GM21825 (cell line): Measurements from ENCODE around the gene DEPDC1B.
A peak's percentile ranks its signal among the peaks of the same experiment; 100 is the strongest.
"Not testable (repeated sequence)": the region's sequence is repeated elsewhere in the genome, so short reads cannot be mapped to it uniquely, and the experiment has no call there.

Experiments used
- ATAC-seq: cut with Tn5 transposase; IDR thresholded peaks from one replicate; pipeline ENCODE4 v1.9.1; 2021; ENCODE audit warnings: mild to moderate bottlenecking, moderate library complexity; ENCODE audit not compliant: unreplicated experiment

DEPDC1B gene, protein sequence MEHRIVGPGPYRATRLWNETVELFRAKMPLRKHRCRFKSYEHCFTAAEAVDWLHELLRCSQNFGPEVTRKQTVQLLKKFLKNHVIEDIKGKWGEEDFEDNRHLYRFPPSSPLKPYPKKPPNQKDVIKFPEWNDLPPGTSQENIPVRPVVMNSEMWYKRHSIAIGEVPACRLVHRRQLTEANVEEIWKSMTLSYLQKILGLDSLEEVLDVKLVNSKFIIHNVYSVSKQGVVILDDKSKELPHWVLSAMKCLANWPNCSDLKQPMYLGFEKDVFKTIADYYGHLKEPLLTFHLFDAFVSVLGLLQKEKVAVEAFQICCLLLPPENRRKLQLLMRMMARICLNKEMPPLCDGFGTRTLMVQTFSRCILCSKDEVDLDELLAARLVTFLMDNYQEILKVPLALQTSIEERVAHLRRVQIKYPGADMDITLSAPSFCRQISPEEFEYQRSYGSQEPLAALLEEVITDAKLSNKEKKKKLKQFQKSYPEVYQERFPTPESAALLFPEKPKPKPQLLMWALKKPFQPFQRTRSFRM

DNA sequence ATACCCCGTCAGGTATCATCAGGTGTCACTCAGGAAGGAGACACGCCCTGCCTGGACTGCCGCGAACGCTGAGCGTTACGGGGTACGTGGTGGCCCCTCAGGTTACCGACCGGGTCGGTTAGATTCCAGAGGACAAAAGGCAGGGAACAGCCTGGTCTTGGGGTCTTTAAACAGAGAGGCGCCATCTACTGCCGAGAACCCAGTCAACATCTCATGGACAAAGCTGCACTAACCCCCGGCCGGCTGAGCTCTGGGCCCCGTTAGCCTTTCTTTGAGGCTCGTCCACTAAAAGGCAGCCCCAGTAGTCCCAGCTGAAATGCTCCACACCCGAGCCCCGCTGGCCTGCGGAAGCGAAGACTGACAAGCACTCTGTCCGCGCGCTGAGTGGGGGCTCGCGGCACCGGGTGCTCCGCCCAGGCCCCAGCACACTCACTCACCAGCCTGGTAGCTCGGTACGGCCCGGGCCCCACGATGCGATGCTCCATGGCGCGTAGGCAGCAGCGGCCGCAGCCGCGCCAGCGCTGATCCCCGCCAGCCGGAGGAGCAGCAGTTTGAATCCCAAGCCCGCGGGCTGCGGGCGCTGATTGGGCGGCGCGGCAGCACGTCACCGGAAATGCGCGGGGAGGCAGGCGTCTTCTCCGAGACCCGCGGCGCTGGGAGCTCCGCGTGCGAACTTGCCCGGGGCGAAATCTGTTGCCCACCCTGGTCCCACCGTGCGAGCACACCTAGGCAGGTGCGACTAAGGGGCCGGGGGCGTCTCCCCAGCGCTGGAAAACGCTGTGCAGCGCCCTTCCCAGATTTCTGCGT is at the start of gene DEPDC1B:
TSS of gene DEPDC1B (minus strand) at position 558 of the 807 bp plus-strand sequence. CDS start at position 485, 73 bp downstream.
- peak; percentile 94 for ATAC-seq

DNA sequence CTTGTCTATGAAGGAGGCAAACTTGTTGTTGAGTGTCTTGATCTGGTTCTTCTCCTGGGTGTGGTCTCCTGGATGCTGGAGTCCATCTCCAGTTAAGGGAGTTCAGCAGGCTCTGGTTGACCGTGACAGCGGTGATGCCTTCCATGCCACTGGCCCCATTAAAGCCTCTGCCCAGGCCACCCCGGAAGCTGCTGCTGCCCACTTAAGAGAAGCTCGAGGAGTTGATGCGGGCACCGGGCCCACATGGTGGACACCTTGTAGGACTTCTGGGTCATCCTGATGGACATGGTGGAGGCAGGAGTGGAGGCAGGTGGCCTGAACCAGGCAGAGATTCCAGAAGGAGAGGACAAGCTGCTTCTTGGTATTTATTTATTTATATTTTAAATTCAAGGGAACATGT is 44.7 kb upstream of the DEPDC1B start:
- no peak for ATAC-seq

DNA sequence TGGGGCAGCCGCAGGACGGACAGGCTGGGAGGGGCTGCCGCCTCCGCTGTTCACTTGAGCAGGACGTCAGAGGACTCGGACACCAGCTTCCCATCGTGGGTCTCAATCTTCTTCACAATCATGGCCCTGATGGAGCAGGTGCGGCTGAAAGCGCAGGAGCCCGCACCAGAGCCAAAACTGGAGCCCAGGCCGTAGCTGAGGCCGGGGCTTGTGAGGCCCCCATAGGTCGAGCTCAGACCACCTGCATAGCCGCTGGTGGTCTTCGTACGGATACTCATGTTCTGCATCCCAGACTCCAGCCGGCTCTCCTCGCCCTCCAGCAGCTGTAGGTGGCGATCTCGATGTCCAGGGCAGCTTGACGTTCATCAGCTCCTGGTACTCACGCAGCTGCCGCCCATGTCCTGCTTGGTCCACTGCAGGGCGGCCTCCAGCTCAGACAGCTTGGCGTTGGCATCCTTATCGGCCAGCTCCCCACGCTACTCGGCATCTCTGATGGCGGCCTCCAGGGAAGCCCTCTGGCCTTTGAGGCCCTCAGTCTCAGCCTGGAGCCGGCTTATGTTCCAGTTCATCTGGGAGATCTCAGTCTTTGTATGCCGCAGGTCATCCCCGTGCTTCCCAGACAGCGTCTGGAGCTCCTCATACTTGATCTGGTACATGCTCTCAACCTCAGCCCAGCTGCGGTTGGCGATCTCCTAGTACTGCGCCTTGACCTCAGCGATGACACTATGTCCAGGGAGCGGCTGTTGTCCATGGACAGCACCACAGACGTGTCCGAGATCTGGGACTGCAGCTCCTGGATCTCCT is 43.7 kb upstream of the DEPDC1B start:
- no peak for ATAC-seq

DNA sequence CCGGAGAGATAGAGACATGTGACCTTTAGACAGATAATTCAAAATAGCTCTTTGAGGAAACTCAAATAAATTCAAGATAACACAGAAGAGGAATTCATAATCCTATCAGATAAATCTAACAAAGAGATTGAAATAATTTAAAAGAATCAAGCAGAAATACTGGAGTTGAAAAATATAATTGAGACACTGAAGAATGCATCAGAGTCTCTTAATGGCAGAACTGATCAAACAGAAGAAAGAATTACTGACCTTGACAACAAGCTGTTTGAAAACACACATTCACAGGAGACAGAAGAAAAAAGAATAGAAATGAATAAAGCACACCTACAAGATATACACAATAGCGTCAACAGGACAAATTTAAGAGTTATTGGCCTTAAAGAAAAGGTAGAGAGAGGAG is 40.4 kb upstream of the DEPDC1B start:
- no peak for ATAC-seq

DNA sequence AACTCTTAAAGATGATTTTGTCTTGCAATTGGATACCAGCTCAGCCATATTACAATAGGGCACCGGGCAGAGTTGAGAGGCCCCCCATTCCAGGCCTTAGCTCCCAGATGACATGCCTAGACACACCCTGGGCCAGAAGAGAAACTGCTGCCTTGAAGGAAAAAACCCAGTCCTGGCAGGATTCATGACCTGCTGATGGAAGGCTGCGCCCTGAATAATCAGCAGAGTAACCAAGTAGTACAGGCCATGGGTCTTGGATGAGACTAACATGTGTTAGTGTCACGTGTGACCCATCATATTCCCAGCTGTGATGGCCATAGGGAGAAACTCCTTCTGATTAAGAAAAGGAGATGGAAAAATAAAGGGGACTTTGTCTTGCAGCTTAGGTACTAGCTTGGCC is 39.0 kb upstream of the DEPDC1B start:
- no peak for ATAC-seq

DNA sequence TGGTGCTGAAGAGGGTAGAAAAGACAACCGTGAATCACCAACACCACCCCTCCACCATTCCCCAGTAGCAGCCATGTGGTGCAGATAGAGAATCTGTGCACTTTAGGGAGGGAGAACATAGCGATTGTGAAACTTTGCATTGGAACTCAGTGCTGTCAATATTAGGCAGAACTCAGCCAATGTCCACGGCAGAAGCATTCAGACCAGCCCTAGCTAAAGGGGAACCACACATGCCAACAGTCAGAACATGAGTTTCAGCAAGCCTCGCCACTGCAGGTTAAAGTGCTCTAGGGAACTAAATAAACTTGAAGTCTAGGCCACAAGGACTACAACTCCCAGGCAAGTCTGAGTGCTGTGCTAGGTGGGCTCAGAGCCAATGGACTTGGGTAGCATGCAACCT is 38.5 kb upstream of the DEPDC1B start:
- ATAC-seq: no peak

DNA sequence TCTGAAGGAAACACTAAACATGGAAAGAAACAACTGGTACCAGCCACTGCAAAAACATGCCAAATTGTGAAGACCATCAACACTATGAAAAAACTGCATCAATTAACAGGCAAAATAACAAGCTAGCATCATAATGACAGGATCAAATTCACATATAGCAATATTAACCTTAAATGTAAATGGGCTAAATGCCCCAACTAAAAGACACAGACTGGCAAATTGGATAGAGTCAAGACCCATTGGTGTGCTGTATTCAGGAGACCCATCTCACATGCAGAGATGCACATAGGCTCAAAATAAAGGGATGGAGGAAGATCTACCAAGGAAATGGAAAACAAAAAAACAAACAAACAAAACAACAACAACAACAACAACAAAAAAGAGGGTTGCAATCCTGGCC is 30.9 kb upstream of the DEPDC1B start:
- ATAC-seq: not testable (repeated sequence)

DNA sequence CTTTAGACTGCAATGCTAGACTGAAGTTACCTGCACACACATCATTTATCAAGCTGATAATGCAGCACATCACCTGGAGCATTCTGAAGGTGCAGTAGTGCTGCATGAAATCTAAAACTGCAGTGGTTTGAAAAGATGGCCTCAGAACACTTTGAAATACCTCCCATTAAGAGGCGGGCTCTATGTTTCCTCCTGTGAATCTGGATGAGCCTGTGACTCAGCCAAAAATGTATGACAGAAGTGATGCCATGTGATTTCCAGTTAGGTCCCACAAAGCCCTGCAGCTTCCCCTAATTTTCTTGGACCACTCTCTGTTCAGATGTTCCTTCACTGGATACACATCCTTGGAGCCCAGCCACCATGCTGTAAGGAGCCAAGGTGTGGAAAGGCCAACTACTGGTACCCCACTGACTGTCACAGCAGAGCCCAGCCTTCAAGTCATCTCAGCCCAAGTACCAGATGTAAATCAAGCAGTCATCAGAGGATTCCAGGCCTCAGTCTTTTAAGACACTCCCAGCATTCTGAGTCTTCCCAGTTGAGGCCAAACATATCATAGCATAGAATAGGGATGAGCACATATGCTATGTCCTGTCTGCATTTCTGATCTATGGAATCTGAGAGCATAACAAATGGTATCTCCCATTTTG is 27.2 kb upstream of the DEPDC1B start:
- no peak for ATAC-seq

DNA sequence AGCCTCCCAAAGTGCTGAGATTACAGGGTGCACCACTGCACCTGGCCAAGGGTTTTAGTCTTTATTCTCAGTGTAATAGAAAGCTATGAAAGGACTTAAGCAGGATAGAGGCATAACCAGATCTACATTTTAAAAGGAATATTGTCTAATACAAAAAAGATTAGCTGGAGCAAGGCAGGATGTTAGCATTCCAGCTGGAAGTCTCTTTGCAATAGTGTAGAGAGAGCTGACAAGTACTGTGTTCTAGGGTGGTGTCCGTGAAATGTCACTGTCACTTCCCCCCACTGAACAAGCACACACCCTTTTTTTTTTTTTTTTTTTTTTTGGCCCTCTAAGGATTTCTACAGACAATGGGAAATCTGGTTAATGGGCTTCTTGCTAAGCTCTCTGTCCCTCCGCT is 24.2 kb upstream of the DEPDC1B start:
- ATAC-seq: no peak

DNA sequence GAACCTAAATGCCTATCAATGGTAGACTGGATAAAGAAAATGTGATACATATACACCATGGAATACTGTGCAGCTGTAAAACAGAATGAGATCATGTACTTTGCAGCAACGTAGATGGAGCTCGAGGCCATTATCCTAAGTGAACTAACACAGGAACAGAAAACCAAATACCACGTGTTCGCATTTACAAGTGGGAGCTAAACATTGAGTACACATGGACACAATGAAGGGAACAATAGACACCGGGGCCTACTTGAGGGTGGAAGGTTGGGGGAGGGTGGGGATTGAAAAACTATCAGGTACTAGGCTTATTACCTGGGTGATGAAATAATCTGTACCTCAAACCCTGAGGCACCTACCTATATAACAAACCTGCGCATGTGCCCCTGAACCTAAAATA is 22.4 kb upstream of the DEPDC1B start:
- no peak for ATAC-seq

DNA sequence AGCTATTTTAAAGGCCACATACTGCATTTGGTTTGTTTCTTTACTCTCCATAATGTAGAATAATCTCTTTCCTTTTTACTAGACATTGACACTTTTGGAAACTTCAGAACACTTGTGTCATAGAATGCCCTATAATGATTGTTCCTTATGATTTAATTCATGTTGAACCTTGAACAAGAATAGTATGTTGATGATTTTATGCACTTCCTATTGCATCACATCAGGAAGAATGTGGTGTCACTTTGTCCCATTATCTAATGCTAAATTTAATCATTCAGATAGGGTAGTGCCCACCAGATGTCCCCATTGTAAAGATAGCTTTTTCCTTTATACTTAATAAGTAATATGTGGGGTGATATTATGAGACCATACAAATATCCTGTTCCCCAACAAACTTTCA is 19.4 kb upstream of the DEPDC1B start:
- no peak for ATAC-seq

DNA sequence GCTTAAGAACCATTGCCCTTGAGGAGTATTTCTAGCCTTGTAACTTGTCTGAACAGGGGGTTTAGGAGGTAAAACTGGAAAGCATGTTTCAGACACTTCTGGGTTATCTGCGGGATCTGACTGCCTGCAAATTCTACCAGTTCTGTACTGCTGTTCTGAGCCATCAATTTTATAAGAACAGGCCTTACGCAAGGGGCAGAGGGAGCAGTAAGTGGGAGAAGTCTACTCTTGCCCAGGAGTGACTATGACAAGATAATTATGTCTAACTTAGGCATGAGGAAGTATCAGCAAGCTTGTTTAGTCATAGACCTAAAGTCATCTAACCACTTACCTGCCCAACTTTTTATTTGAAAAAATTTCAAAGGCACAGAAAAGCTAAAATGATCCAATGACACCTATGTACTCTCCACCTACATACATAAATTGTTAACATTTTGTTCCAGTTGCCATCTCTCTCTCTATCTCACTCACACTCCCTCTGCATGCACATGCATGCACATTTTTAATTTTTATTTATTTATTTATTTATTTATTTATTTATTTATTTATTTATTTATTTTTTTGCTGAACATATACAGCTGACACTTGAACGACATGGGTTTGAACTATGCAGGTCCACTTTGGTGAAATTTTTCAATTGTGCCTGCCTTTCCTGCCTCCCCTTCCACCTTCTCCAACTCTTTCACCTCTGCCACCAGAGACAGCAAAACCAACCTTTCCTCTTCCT is 18.4 kb upstream of the DEPDC1B start:
- no peak for ATAC-seq

DNA sequence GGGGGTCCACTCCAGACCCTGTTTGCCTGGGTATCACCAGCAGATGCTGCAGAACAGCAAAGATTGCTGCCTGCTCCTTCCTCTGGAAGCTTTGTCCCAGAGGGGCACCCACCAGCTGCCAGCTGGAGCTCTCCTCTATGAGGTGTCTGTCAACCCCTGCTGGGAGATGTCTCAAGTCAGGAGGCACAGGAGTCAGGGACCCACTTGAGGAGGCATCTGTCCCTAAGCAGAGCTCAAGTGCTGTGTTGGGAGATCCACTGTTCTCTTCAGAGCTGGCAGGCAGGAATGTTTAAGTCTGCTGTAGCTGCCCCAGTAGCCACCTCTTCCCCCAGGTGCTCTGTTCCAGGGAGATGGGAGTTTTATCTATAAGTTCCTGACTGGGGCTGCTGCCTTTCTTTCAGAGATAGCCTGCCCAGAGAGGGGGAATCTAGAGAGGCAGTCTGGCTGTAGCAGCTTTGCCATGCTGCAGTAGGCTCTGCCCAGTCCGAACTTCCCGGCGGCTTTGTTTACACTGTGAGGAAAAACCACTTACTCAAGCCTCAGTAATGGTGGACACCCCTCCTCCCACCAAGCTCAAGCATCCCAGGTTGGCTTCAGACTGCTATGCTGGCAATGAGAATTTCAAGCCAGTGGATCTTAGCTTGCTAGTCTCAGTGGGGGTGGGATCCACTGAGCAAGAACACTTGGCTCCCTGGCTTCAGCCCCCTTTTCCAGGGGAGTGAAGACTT is 15.4 kb upstream of the DEPDC1B start:
- ATAC-seq: not testable (repeated sequence)

DNA sequence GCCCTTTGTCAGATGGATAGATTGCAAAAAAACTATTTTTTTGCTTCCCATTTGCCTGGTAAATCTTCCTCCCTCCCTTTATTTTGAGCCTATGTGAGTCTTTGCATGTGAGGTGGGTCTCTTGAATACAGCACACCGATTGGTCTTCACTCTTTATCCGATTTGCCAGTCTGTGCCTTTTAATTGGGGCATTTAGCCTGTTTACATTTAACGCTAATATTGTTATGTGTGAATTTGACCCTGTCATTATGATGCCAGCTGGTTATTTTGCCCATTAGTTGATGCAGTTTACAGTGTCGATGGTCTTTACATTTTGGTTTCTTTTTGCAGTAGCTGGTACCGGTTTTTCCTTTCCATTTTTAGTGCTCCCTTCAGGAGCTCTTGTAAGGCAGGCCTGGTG is 13.0 kb upstream of the DEPDC1B start:
- no peak for ATAC-seq

DNA sequence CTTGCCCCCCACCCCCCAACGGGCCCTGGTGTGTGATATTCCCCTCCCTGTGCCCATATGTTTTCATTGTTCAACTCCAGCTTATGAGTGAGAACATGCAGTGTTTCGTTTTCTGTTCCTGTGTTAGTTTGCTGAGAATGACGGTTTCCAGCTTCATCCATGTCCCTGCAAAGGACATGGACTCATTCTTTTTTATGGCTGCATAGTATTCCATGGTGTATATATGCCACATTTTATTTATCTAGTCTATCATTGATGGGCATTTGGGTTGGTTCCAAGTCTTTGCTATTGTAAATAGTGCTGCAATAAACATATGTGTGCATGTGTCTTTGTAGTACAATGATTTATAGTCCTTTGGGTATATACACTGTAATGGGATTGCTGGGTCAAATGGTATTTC is 11.9 kb upstream of the DEPDC1B start:
- not testable (repeated sequence) for ATAC-seq

DNA sequence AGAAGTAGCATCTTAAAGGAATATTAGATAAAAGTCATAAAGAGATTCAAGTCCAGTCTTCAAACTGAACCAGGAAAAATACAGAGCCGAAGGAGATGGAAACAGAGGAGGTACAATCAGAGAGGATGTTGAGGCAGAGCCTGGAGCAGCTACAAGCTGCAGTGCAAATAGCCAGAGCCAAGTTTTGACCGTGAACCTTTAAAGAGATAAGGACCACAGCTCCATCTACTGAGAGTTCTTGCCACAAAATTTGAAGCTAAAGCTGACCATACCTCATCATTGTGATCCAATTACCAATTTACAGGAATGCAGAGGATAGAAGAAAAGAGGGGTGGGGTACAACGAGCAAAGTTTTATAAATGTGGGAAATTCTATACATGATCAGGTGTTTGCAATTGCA is 10.4 kb upstream of the DEPDC1B start:
- ATAC-seq: no peak

DNA sequence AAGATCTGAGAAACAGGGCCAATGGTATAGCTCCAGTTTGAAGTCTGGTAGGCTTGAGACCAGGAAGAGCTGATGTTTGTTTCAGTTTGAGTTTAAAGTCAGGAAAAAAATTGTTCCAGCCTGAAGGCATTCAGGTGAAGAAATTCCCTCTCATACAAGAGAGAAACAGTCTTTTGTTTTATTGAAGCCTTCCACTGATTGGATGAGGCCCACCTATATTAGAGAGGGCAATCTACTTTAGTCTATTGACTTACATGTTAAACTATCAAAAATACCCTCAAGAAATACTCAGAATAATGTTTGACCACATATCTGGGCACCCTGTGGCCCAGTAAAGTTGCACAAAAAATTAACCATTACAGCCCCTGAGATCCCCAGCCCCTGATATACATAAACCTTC is 5.2 kb upstream of the DEPDC1B start:
- ATAC-seq: no peak

DNA sequence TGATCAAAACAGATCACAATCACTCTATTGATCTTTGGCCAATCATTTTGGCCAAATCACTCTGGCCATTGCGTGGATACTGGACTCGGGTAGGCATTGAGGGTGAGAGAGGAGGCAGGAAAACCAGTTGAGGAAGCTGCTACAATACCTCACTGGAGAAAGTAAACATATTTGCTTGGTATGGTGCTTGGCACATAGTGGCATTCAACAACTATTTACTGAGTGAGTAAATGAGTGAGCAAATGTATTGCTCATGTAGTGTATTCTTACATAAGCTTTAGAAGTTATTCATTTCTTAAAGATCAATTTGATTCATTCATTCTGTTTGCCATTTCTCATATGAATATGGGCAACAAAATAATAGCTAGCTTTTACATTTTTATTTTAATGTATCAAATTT is 4.0 kb upstream of the DEPDC1B start:
- no peak for ATAC-seq

DNA sequence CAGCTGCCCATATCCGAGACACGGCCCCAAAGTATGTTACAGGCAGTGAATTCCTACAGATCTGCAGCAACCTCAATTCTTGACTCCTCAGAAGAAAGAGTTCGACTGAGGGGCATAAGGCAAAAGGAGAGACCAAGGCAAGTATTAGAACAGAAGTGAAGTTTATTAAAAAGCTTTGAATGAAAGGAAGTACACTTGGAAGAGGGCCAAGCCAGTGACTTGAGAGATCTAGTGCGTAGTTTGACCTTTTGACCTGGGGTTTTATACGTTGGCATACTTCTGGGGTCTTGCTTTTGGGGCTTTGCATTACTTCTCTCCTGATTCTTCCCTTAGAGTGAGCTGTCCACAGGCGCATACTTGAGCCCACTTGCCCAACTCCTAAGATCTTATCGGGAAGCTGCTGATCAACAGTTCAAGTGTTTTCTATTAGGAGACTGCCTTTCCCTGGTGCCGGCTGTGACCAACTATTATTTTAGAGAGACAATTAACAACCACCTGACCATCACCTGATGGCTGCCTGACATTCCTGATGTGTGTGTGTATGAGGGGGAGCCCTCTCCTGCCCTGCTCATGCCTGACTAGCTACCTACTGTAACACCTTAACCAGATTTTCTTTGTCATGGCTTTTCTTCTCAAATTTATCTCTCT is 1.5 kb upstream of the DEPDC1B start:
- no peak for ATAC-seq
